CD4-positive, alpha-beta T cell treated with Interferon alpha-2 for 1 hour (primary cell): ENCODE data around the gene SLC6A1.
A peak's percentile ranks its signal among the peaks of the same experiment; 100 is the strongest.

ENCODE experiments used
- DNase-seq, 2 donors: peaks; one replicate each; pipeline ENCODE4 v3.0.0-alpha.2; 2020 to 2022

SLC6A1 gene

GRCh38 chr3:10992017-10992942 lies at the start of gene SLC6A1:
Gene SLC6A1, plus strand, starts transcription at chr3:10992748. Its CDS starts 24,464 bp downstream, at chr3:11017212.
- DNase-seq, result no peak

DNA sequence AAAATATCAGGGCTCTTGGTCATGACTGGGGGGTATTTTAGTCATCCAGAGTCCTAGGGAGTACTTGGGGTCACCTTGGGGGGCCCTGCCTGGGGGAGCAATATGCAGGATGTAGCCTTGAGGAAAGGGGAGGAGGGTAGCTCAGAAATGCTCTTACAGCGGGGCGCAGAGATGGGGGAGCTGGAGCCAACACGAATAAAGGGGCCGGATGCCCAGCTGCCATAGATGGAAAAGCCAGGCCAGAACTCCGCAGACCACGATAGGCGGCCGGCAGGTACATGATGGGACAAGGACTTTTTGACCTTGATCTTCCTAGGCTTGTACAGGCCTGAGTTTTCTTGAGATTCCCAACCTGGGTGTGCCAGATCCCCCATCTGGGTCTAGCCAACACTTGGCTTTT lies 47.7 kb upstream of the SLC6A1 start:
- no peak for DNase-seq

- DNase-seq, result peak; percentile 10 to 30
Measured at GRCh38 chr3:10945683-10946287, 46.8 kb upstream of the SLC6A1 start.

DNA sequence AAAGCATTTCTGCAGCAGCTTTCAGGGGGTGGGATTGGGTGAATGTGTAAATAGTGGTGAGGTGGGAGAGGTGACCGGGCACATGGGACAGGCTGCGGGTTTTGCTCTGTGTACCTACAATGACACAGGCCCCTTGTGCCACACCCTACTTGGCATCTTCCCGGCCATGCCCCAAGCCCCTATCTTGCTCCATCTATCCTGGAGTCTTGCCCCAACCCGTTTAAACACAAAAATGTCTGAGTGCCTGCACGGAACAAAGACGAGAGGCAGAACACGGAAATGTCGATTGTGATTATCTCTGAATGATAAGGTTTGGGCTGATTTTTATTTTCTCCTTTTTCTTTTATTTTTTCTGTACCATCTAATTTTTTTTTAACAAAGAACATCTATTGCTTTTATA lies 46.0 kb upstream of the SLC6A1 start:
- no peak for DNase-seq

- no peak for DNase-seq
Measured at GRCh38 chr3:10948326-10948725, 44.2 kb upstream of the SLC6A1 start.

GRCh38 chr3:10949197-10949596 lies 43.4 kb upstream of the SLC6A1 start:
- no peak for DNase-seq

- no peak for DNase-seq
Measured at GRCh38 chr3:10950476-10951294, 41.9 kb upstream of the SLC6A1 start.

GRCh38 chr3:10951295-10951926 lies 41.1 kb upstream of the SLC6A1 start:
- no peak for DNase-seq

DNA sequence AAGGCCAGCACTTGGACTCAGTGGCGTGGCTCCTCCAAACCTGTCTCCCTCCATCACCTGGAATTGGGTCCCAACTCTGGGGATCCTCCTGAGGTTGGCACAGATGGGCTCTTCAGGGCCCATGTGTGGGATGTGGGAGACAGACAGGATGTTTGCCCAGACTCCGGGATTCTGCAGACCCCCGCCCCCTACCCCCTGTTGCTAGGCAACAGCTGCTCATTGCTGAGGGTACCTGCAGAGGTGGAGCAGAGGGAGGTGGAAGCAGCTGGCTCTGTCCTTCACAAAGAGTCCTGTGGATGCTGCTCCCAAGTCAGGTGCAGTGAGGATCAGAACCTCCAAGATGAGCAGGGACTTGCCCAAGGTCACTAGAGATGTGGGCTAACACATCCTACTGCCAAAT lies 40.0 kb upstream of the SLC6A1 start:
- DNase-seq, result no peak

DNA sequence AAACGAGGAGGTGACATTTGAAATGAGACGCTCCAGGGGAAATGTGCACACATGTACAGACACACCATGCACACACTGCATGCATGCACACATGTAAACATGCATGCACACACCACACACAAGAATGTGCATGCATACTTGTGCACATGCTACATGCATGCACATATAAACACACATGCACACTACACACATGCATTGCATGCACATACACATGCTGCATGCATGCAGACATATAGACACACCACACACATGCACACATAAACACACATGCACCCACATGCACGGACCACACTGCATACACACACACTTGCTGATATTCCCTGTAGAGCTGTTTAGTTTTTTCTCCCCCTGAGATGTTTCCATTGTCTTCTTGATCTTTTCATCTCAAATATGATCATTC lies 37.8 kb upstream of the SLC6A1 start:
- DNase-seq, result no peak

DNA sequence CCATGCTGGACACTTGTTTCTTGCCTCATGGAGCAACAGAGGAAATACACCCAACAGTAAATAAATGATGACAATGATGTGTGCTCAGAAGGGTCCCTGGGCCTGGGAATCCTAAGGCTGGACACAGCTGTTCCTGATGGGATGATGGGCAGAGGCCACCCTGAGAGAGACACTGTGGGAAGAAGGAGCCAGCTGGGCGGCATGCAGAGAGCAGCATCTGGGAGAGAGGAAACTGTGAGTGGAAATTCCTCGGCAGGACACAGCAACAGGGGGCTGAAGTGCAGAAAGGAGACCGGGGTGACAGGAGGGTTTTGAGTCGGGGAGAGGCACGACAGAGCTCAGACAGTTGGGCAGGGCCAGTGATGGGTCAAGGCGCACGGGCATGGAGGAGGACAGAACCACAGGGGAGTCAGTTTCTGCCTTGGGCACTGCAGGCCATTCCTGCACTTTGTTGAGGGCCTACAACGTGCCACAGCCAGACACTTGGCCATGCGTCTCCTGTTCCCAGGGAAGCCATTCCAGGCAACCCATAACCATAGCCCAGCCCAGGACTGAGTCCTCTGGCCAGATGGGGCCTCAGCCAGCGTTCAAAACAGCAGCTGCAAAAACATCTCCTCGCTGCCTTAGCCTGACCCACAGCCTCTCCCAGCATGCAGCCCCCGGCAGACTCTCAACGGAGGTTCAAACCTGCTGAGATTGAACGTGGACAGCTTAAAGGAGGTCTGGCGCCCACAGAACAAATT lies 36.7 kb upstream of the SLC6A1 start:
- DNase-seq, result no peak

- no peak for DNase-seq
Measured at GRCh38 chr3:10956531-10956930, 36.0 kb upstream of the SLC6A1 start.

- no peak for DNase-seq
Measured at GRCh38 chr3:10956986-10957385, 35.6 kb upstream of the SLC6A1 start.

DNA sequence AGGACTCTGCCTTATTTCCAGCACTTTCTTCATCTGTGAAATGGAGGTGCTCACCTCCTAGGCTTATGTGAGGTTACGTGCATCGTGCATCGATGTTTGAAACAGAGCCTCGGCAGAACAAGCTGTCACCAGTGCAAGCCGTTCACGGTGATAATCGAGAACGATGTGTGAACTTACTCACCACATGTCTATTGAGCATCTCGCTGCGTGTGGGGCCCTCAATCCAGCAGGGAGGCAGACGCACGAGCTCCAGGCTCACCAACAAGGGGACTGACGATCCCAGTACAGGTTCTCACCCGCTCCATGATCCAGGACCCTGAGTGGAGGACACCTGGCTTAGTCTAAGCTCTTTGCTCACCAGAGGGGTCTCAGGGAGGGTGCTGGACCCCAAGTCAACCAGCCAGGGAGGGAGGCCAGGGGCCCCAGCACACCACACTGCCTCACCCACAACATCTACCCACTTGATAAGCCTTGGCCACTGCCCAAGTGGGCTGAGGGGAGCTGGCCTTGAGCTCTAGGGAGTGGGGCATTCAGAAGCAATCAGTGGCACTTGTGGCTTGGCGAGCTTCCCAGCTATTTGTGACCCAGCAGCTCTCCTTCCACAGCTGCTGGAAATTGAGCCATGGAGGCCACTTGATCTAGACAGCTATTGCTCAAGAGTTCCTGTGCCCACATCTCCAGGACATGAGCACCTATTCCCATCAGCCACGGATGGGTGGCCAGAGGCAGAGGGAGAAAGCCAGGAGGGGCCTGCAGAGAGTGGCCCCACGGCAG lies 34.4 kb upstream of the SLC6A1 start:
- no peak for DNase-seq

DNA sequence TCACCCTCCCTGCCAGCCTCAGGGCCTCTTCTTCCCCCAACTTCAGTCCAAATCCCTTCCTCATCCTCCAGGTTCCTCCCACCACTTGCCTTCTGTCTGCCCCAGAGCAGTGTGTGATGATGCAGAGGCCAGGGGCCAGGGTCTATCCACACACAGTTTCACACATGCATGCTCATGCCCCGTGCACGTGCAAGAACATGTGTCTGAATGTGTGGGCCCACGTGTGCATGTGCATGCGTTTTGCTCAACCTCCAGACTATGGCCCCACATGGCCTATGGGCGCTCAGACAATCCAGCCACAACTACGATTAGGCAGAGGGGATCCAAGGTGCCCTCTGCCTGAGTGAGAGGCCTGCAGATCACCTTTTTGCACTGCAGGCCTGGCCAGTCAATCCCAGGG lies 32.3 kb upstream of the SLC6A1 start:
- no peak for DNase-seq

GRCh38 chr3:10961921-10962320 lies 30.6 kb upstream of the SLC6A1 start:
- no peak for DNase-seq

DNA sequence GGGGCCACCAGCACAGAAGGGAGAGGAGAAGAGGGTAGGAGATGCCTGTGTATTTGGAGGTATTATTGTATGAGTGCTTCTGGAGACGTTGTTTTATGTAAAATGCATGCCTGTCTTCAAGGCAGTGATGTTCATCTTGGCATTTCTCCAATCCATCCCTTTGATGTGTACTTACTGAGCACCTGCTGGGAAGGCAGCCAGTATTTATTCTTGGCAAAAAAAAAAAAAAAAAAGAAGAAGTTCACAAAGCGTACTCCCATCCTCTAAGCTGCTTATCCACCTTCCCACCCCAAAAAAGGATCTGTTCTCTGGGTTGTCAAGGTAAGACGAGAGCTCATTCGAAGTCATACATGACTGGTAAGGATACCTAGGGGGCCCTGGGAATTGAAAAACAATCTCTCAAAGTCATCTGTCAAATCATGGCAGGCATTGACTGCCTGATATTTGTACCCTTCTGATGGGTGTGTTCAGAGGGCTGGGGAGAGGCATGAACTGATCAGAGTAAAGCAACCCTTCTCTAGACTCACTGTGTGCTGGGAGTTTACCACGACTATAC lies 30.0 kb upstream of the SLC6A1 start:
- no peak for DNase-seq

- DNase-seq, result no peak
Measured at GRCh38 chr3:10964537-10965167, 27.9 kb upstream of the SLC6A1 start.

- no peak for DNase-seq
Measured at GRCh38 chr3:10968401-10968800, 24.1 kb upstream of the SLC6A1 start.

- DNase-seq, result no peak
Measured at GRCh38 chr3:10970306-10970960, 22.1 kb upstream of the SLC6A1 start.
